Measurements from ENCODE around the gene KCND3. TPM values are rescaled to one million over a fixed set of nuclear protein-coding genes. Genes with fewer than 3 reads are reported as not detected.
"Not testable (repeated sequence)": the region's sequence is repeated elsewhere in the genome, so short reads cannot be mapped to it uniquely, and the experiment has no call there.

The KCND3 gene
- total RNA-seq, 4 donors from 2014 or later: 2.4 to 6.0 (median 3.9) TPM

DNA sequence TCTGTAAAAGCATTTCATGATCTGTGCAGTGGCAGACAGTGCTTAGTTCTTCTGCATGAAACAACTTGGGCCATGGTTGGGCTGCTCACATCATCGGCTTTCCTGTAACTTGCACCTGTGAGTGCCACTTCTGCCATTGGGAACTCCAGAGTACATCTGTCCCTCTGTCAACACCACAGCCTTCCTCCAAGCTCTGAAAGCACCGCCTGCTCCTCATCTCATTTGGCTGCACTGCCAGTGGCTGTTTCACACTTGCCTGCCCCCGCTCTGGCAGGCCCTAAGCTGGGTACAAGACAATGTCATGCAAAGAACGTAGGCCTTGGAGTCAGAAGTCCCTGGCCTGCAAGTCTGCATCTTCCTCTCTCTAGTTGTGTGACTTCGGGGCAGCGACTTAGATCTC, 187.4 kb downstream of the KCND3 start:
- no peak overlapping the region for H3K27ac ChIP-seq
- no peaks in the 10 kb centered on the region for H3K27me3 ChIP-seq
- WGBS, 2 donors: 84 to 93% methylated on average over 5 to 6 of the region's 6 CpGs
- intact Hi-C loops (cut with DNase I): no loop called here
- DNase-seq: no peak
- H3K9me3 ChIP-seq: no peaks in the 10 kb centered on the region
- no peaks in the 10 kb centered on the region for H3K36me3 ChIP-seq
- H3K4me1 ChIP-seq: no peaks in the 10 kb centered on the region
- no peak for TF ChIP-seq POLR2A (IDR thresholded peaks at IDR 0.05)
- TF ChIP-seq, protein P1, sequence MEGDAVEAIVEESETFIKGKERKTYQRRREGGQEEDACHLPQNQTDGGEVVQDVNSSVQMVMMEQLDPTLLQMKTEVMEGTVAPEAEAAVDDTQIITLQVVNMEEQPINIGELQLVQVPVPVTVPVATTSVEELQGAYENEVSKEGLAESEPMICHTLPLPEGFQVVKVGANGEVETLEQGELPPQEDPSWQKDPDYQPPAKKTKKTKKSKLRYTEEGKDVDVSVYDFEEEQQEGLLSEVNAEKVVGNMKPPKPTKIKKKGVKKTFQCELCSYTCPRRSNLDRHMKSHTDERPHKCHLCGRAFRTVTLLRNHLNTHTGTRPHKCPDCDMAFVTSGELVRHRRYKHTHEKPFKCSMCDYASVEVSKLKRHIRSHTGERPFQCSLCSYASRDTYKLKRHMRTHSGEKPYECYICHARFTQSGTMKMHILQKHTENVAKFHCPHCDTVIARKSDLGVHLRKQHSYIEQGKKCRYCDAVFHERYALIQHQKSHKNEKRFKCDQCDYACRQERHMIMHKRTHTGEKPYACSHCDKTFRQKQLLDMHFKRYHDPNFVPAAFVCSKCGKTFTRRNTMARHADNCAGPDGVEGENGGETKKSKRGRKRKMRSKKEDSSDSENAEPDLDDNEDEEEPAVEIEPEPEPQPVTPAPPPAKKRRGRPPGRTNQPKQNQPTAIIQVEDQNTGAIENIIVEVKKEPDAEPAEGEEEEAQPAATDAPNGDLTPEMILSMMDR (IDR thresholded peaks at IDR 0.05): no peak
- H3K4me3 ChIP-seq: no peak overlapping the region

DNA sequence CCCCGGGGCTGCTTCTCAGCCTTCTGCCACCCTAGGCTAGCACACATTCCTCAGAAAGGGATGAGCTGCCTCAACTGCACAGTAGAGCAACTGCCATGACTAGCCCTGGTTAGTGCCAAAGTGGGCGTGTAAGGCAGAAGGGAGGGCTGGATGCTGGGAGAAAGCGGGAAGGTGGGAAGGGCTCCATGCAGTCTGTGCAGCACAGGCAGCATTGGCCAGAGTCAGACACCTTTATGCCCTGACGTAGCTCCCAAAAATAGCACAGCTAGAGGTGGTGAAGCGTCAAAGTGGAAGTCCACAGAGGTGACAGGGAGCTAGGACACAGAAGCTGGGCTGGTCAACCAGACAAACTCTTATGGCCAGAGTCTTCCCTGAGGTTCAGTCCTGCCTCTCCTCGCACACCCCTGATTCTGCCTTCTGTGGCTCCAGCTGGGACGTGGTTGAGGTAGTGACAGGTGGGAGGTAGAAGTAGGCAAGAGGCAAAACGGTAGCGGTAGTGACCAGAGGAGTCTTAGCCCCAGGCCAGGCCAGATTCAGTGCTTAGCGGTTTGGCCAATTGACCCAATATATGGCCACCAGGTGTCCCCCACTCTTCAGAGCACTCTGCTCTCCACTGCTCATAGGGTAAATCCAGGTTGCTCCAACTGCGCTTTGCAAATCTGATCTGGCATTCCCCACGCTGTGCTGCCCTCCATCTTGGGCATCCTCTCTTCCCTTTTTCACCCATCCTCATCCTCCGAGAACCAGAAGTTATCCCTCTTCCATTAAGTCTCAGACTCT, 188.2 kb downstream of the KCND3 start:
- DNase-seq: no peak
- Histone ChIP-seq H3K36me3 (no peaks in the 10 kb centered on the region), H3K9me3 (no peaks in the 10 kb centered on the region), H3K4me1 (no peaks in the 10 kb centered on the region), H3K27ac (no peak overlapping the region), H3K27me3 (no peaks in the 10 kb centered on the region), H3K4me3 (no peak overlapping the region)
- intact Hi-C loops (cut with DNase I): no loop called here
- 85 to 86% methylated on average over 12 to 13 of the region's 13 CpGs for WGBS, 2 donors
- TF ChIP-seq, protein P1 (IDR thresholded peaks at IDR 0.05): no peak
- no peak for TF ChIP-seq POLR2A (IDR thresholded peaks at IDR 0.05)

DNA sequence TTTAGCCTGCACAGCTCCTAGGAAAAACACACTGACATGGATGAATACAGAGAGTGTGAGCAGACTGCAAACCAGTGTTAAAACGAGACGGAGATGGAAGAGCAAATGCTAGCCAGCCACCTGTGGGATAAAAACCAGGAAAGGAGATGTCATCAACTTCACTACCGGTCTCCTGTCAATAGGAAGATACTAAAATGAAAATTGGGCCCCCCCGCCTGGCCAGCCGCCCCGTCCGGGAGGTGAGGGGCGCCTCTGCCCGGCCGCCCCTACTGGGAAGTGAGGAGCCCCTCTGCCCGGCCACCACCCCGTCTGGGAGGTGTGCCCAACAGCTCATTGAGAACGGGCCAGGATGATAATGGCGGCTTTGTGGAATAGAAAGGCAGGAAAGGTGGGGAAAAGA, 189.7 kb downstream of the KCND3 start:
- not testable (repeated sequence) for H3K27me3 ChIP-seq, H3K4me1 ChIP-seq, H3K4me3 ChIP-seq, DNase-seq, H3K27ac ChIP-seq, H3K36me3 ChIP-seq, H3K9me3 ChIP-seq
- intact Hi-C loops (cut with DNase I): loop anchor here (10.0 kb wide), 2 partner anchors 165 to 195 kb away; no protein-coding TSS in a partner anchor
- WGBS, 2 donors: 80 to 84% methylated on average over 3 of the region's 14 CpGs

DNA sequence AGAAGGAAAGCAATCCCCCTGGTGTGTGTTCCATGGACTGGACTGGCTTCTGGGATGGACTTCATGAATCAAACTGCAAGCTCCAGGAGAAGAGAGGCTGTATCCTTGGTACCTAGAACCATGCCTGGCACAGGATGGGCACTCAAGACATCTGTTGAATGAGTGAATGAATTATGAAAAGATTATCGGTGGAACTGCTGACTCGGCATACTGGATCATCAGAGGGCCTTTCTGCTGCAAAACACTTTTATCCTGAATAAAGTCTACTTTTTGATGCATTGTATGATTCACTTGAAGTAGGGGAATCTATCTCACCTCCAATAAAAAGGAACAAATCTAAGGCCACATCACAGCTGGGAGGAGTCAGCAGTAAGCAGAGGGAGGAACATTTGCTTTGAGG, 190.9 kb downstream of the KCND3 start:
- intact Hi-C loops (cut with DNase I): loop anchor here (10.0 kb wide), 2 partner anchors 166 to 196 kb away; no protein-coding TSS in a partner anchor
- TF ChIP-seq, protein P1 (IDR thresholded peaks at IDR 0.05): no peak
- TF ChIP-seq POLR2A (IDR thresholded peaks at IDR 0.05): no peak
- Histone ChIP-seq H3K4me3 (no peak overlapping the region), H3K36me3 (no peaks in the 10 kb centered on the region), H3K27me3 (peaks cover 0 to 4% (median 0%) of the 10 kb centered on the region in 4 donors), H3K4me1 (no peaks in the 10 kb centered on the region), H3K27ac (no peak overlapping the region), H3K9me3 (no peaks in the 10 kb centered on the region)
- WGBS, 2 donors: 91 to 92% methylated on average over 2 of the region's 2 CpGs
- no peak for DNase-seq

DNA sequence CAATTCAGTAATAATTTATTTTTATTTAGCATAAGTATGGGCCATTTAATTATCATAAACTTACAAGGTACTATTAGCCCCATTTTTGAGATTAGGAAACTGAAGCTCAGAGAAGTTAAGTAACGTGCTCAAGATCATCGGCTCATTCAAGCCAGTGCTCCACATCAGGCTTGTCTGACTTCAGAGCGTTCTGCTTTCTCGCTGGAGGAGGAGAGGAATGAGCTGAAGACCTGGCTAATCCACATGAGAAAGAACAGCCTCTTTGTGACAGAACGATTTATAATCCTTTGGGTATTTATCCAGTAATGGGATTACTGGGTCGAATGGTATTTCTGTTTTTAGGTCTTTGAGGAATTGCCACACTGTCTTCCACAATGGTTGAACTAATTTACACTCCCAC, 194.1 kb downstream of the KCND3 start:
- intact Hi-C loops (cut with DNase I): loop anchor here (10.0 kb wide), 2 partner anchors 169 to 199 kb away; no protein-coding TSS in a partner anchor
- no peaks in the 10 kb centered on the region for H3K36me3 ChIP-seq
- H3K9me3 ChIP-seq: no peaks in the 10 kb centered on the region
- DNase-seq: no peak
- 67 to 75% methylated on average over 6 of the region's 6 CpGs for WGBS, 2 donors
- peaks cover 0 to 5% (median 0%) of the 10 kb centered on the region in 4 donors for H3K27me3 ChIP-seq
- H3K27ac ChIP-seq: no peak overlapping the region
- no peak overlapping the region for H3K4me3 ChIP-seq
- H3K4me1 ChIP-seq: no peaks in the 10 kb centered on the region
- TF ChIP-seq, protein P1 (IDR thresholded peaks at IDR 0.05): no peak
- TF ChIP-seq POLR2A (IDR thresholded peaks at IDR 0.05): no peak
